Panc1 (cell line): ENCODE data around the gene CAVIN3. TPM values are rescaled to one million over a fixed set of nuclear protein-coding genes. Genes with fewer than 3 reads are reported as not detected.

Experiments used
- ATAC-seq: fragments of 200-7000 bp; cut with Tn5 transposase; 2 replicates; pipeline ENCODE4 v1.9.1; 2020; ENCODE audit warnings: mild to moderate bottlenecking, moderate library complexity
- BruUV-seq: library from RNA; stranded (reverse); fragments of 400-500 nt; replicated peaks from 2 replicates; lab custom pipeline; 2021; lab: Mats Ljungman, UMichigan
- CTCF ChIA-PET: fragments of 300-600 bp; sonication (Branson Sonifier 250); formaldehyde crosslinking; loops from one replicate; lab custom pipeline; 2022; ENCODE audit warnings: antibody characterized with exemption; lab: Charles Lee
- POLR2A ChIA-PET: fragments of 300-600 bp; sonication (Branson Sonifier 250); formaldehyde crosslinking; loops from one replicate; lab custom pipeline; 2022; ENCODE audit warnings: antibody characterized with exemption; lab: Charles Lee
- DNase-seq: peaks from one replicate; pipeline ENCODE4 v3.0.0-alpha.2; 2010; ENCODE audit warnings: low read depth, low spot score
- H3K27ac ChIP-seq: 2 replicates; pipeline ENCODE4 v1.5.1; 2011; ENCODE audit warnings: mild to moderate bottlenecking, low read length, inconsistent platforms
- H3K27me3 ChIP-seq: fragments of 200-500 bp; sonication (Bioruptor generic); 2 replicates; pipeline ENCODE4 v1.6.0; 2014; ENCODE audit warnings: low read length, inconsistent platforms; ENCODE audit not compliant: control insufficient read depth, insufficient read depth
- H3K36me3 ChIP-seq: fragments of 200-500 bp; sonication (Bioruptor generic); 2 replicates; pipeline ENCODE4 v1.5.1; 2014; ENCODE audit warnings: inconsistent platforms, mild to moderate bottlenecking, low read length, moderate library complexity; ENCODE audit not compliant: control insufficient read depth, insufficient read depth
- H3K4me1 ChIP-seq: 2 replicates; pipeline ENCODE4 v1.5.1; 2011; ENCODE audit warnings: inconsistent platforms, mild to moderate bottlenecking, low read length, moderate library complexity; ENCODE audit not compliant: control insufficient read depth, insufficient read depth
- H3K4me3 ChIP-seq, 2 experiments: 2 replicates each; pipeline ENCODE4 v1.5.1; 2011 to 2012; ENCODE audit warnings: low read depth in 2 of 2, low read length in 2 of 2, mild to moderate bottlenecking in 2 of 2, inconsistent platforms in 1 of 2, moderate library complexity in 1 of 2
- H3K9me3 ChIP-seq: fragments of 200-500 bp; sonication (Bioruptor generic); 2 replicates; pipeline ENCODE4 v1.5.1; 2014; ENCODE audit warnings: low read depth, mild to moderate bottlenecking, inconsistent platforms, low read length, moderate library complexity; ENCODE audit not compliant: control insufficient read depth, insufficient read depth
- CTCF ChIP-seq: fragments of 450-650 bp; IDR thresholded peaks from 2 replicates; pipeline ENCODE4 v1.5.1; 2017; ENCODE audit warnings: mild to moderate bottlenecking
- POLR2AphosphoS5 ChIP-seq: IDR thresholded peaks from 2 replicates; pipeline ENCODE4 v1.6.1; 2012; ENCODE audit warnings: mild to moderate bottlenecking, low read depth, low read length, moderate library complexity
- REST ChIP-seq, 2 experiments: IDR thresholded peaks; 2 replicates each; pipeline ENCODE4 v1.6.1; 2011 to 2012; ENCODE audit warnings: low read depth in 2 of 2, control low read depth in 1 of 2, low read length in 1 of 2, mild to moderate bottlenecking in 1 of 2, moderate library complexity in 1 of 2; ENCODE audit not compliant: insufficient read depth in 1 of 2
- SIN3A ChIP-seq: IDR thresholded peaks from 2 replicates; pipeline ENCODE4 v1.6.1; 2012; ENCODE audit warnings: low read depth, mild to moderate bottlenecking, low read length, moderate library complexity, borderline replicate concordance; ENCODE audit not compliant: insufficient read depth
- TCF7L2 ChIP-seq: IDR thresholded peaks from 2 replicates; pipeline ENCODE4 v1.6.1; 2011; ENCODE audit warnings: mild to moderate bottlenecking, low read depth, low read length, inconsistent platforms
- in situ Hi-C: cut with HindIII; loops from 2 replicates; pipeline ENCODE4 v1.10.0; 2016; ENCODE audit warnings: low sequenced_read_pairs, low pct_unique_long_range_greater_than_20kb
- intact Hi-C: fragments of 100-400 bp; cut with micrococcal nuclease; formaldehyde crosslinking; loops from one replicate; pipeline ENCODE4 v1.10.0; 2022; ENCODE audit not compliant: unreplicated experiment
- total RNA-seq: library from RNA; stranded (reverse); gene quantifications from one replicate; pipeline ENCODE4 v1.2.1, GENCODE V29; 2021; ENCODE audit not compliant: unreplicated experiment

CAVIN3 gene
- total RNA-seq, 1 experiment from 2014 or later: 31.1 TPM

GRCh38 chr11:6345366-6345765 lies 25.1 kb upstream of the CAVIN3 start:
- no peaks in the 10 kb centered on the region for H3K36me3 ChIP-seq
- intact Hi-C loops (no loop called here), in situ Hi-C loops (no loop called here)
- DNase-seq: no peak
- POLR2A ChIA-PET: interaction anchor here (0.7 to 0.9 kb wide), 2 partner anchors 10 to 304 kb away, joined by 3 read pairs; no protein-coding TSS in a partner anchor
- H3K4me3 ChIP-seq: no peak overlapping the region
- H3K27ac ChIP-seq: no peak overlapping the region
- TF ChIP-seq REST (IDR thresholded peaks at IDR 0.05; ENCODE audit: insufficient read depth in 1 of 2, low read depth in 2 of 2, low read length in 1 of 2): no peak
- no peak for TF ChIP-seq TCF7L2
- TF ChIP-seq POLR2AphosphoS5: no peak
- TF ChIP-seq CTCF: no peak
- TF ChIP-seq SIN3A: no peak
- no peak for ATAC-seq
- H3K4me1 ChIP-seq: no peaks in the 10 kb centered on the region
- H3K9me3 ChIP-seq: no peaks in the 10 kb centered on the region
- CTCF ChIA-PET: interaction anchor here (1.1 kb wide), 1 partner anchor 18 kb away, joined by 4 read pairs; no protein-coding TSS in a partner anchor
- H3K27me3 ChIP-seq: no peaks in the 10 kb centered on the region
- BruUV-seq: no TSS peak

- CTCF ChIA-PET: no interaction called here
- no peak for TF ChIP-seq REST (IDR thresholded peaks at IDR 0.05; ENCODE audit: insufficient read depth in 1 of 2, low read depth in 2 of 2, low read length in 1 of 2)
- no peak for TF ChIP-seq POLR2AphosphoS5
- TF ChIP-seq SIN3A: no peak
- TF ChIP-seq CTCF: no peak
- Histone ChIP-seq H3K4me3 (no peak overlapping the region), H3K9me3 (no peaks in the 10 kb centered on the region), H3K27ac (no peak overlapping the region), H3K27me3 (no peaks in the 10 kb centered on the region), H3K4me1 (no peaks in the 10 kb centered on the region), H3K36me3 (no peaks in the 10 kb centered on the region)
- POLR2A ChIA-PET: interaction anchor here (1.2 kb wide), 1 partner anchor 18 kb away, joined by 3 read pairs; no protein-coding TSS in a partner anchor
- no peak for DNase-seq
- no peak for ATAC-seq
- intact Hi-C loops (no loop called here), in situ Hi-C loops (no loop called here)
- BruUV-seq: no TSS peak
Observed at GRCh38 chr11:6336293-6336692, 16.0 kb upstream of the CAVIN3 start.
